Gastroesophageal sphincter (tissue), 4 donors: Measurements from ENCODE around the gene CDR2L. TPM values are rescaled to one million over a fixed set of nuclear protein-coding genes. Genes with fewer than 3 reads are reported as not detected.

ENCODE experiments used
- ATAC-seq: fragments of 150-250 bp; one replicate; pipeline ENCODE4 v1.9.1; 2016; ENCODE audit warnings: mild to moderate bottlenecking, moderate library complexity
- H3K27ac ChIP-seq, 4 donors: fragments of 200-600 bp; sonication (generic) in 3 of 4; 1 replicate in 3 of 4; 2 replicates in 1 of 4; pipeline ENCODE4 v1.5.1; 2016 to 2019
- H3K27me3 ChIP-seq: fragments of 200-600 bp; sonication (generic); one replicate; pipeline ENCODE4 v1.5.1; 2019
- H3K36me3 ChIP-seq, 2 donors: fragments of 200-600 bp; sonication (generic); one replicate each; pipeline ENCODE4 v1.5.1; 2019; ENCODE audit warnings: control low read depth in 1 of 2
- H3K4me1 ChIP-seq, 3 donors: fragments of 200-600 bp; sonication (generic); 1 replicate in 2 of 3; 2 replicates in 1 of 3; pipeline ENCODE4 v1.5.1; 2016 to 2019; ENCODE audit warnings: control low read depth in 2 of 3
- H3K4me3 ChIP-seq, 2 donors: fragments of 200-600 bp; sonication (generic); one replicate each; pipeline ENCODE4 v1.5.1; 2019; ENCODE audit warnings: mild to moderate bottlenecking in 1 of 2, moderate library complexity in 1 of 2
- H3K9me3 ChIP-seq, 3 donors: fragments of 200-600 bp; sonication (generic); one replicate each; pipeline ENCODE4 v1.5.1; 2017 to 2019; ENCODE audit warnings: control low read depth in 2 of 3
- EP300 ChIP-seq: sonication (generic); formaldehyde crosslinking; IDR thresholded peaks from one replicate; pipeline ENCODE4 v1.6.1; 2017; ENCODE audit warnings: antibody characterized with exemption, mild to moderate bottlenecking
- POLR2A ChIP-seq, 2 donors: fragments of 450-650 bp; IDR thresholded peaks; one replicate each; pipeline ENCODE4 v1.6.1; 2017; ENCODE audit warnings: antibody characterized with exemption in 2 of 2, mild to moderate bottlenecking in 2 of 2, moderate library complexity in 1 of 2
- POLR2AphosphoS5 ChIP-seq: sonication (generic); formaldehyde crosslinking; IDR thresholded peaks from one replicate; pipeline ENCODE4 v1.6.1; 2017; ENCODE audit warnings: antibody characterized with exemption
- WGBS, 2 donors: methylation state at CpG; one replicate each; pipeline ENCODE4 v1.1.5; 2018; ENCODE audit warnings: low coverage in 1 of 2; 5-methylcytosine and 5-hydroxymethylcytosine counted together
- total RNA-seq, 4 donors: library from RNA; depleted of rRNA; stranded (reverse); fragments of >200 nt; gene quantifications; one replicate each; pipeline ENCODE4 v1.1.0, GENCODE V29; 2016
- TF ChIP-seq, protein P1 (sequence below), 4 experiments: fragments of 200-600 bp in 2 of 4; fragments of 450-650 bp in 2 of 4; sonication (generic) in 1 of 4; IDR thresholded peaks; one replicate each; pipeline ENCODE4 v1.5.1; 2017 to 2019; ENCODE audit warnings: antibody characterized with exemption in 4 of 4, mild to moderate bottlenecking in 2 of 4, moderate library complexity in 2 of 4

Gene CDR2L
- total RNA-seq, 4 donors from 2014 or later: 11.8 to 35.3 (median 18.1) TPM

DNA sequence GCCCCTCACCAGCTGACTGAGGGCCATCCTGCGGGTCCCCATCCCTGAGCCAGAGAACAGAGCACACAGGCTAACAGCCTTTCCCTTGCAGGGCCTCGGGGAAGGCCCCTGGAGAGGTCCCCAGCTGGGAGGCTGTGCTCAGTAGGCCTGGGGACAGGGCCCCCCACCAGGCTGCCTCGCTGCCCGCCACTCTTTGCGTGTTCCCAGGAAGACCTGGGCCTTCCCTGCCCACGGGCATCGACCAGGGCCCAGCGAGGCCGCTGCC lies 15.7 kb upstream of the CDR2L start:
- peak; percentile 15 for ATAC-seq

DNA sequence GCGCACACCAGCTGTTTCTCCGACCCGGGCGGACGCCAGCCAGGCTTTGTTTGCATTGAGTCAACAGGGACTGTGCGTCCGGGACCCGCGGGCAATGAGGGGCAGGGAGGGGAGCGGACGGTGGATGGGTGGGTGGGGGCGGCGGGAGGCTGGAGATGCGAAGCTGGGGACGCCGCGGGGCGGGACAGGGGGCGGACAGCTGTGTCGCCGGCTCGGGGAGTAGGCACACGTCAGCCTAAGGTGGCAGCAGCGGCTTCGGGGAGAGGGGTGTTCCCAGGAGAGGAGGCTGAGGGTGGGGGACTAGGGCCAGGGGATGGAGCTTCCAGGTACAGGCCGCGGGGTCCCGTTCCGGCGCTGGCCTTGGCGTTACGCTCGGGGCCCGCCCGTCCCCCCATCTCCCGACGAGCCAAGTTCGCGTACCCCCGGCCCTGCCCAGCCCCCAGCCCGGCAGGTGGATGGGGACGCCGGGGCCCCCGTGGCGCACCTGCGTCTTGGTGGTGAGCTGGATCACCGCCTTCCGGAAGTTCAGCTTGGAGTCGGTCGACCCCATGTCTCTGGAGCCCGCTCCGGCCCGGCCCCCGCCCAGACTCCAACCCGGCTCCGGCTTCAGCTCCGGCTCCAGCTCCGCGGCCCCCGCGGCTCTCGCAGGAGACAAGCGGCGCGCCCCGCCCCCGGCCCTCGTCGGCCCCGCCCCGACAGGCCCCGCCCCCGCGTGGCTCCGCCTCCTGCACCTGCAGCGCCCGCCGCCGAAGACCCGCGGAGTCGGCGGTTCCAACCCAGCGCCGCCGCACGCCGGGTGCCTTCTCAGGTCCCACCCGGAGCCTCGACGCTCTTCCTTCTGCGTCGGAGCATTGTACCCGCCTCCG lies 15.1 kb upstream of the CDR2L start, which contains the start of gene HID1:
Gene HID1 (minus strand): TSS at position 653 of the 866 bp plus-strand sequence. CDS start 103 bp downstream, at position 550.
- no peaks in the 10 kb centered on the region for H3K36me3 ChIP-seq
- ATAC-seq: peak; percentile 71
- peak within 1 kb of the TSS in 3 of 4 donors; percentile 22 to 75 (median 45) for H3K27ac ChIP-seq
- 0% methylated on average over 2 to 4 of the region's 95 CpGs for WGBS, 2 donors
- TF ChIP-seq, protein P1, sequence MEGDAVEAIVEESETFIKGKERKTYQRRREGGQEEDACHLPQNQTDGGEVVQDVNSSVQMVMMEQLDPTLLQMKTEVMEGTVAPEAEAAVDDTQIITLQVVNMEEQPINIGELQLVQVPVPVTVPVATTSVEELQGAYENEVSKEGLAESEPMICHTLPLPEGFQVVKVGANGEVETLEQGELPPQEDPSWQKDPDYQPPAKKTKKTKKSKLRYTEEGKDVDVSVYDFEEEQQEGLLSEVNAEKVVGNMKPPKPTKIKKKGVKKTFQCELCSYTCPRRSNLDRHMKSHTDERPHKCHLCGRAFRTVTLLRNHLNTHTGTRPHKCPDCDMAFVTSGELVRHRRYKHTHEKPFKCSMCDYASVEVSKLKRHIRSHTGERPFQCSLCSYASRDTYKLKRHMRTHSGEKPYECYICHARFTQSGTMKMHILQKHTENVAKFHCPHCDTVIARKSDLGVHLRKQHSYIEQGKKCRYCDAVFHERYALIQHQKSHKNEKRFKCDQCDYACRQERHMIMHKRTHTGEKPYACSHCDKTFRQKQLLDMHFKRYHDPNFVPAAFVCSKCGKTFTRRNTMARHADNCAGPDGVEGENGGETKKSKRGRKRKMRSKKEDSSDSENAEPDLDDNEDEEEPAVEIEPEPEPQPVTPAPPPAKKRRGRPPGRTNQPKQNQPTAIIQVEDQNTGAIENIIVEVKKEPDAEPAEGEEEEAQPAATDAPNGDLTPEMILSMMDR (IDR thresholded peaks at IDR 0.05): no peak
- TF ChIP-seq POLR2A (IDR thresholded peaks at IDR 0.05) (no peak), POLR2AphosphoS5 (no peak), EP300 (no peak)
- peaks cover 46% of the 10 kb centered on the region for H3K27me3 ChIP-seq
- H3K4me1 ChIP-seq: peaks cover 0 to 23% (median 14%) of the 10 kb centered on the region in 3 donors
- no peaks in the 10 kb centered on the region for H3K9me3 ChIP-seq
- H3K4me3 ChIP-seq: peak within 1 kb of the TSS; percentile 44 to 77

More for the DNA sequence above, 15.7 kb upstream of the CDR2L start:
- Histone ChIP-seq H3K36me3 (no peaks in the 10 kb centered on the region), H3K9me3 (no peaks in the 10 kb centered on the region), H3K4me3 (peak overlapping the region; percentile 44 to 77), H3K4me1 (peaks cover 0 to 23% (median 14%) of the 10 kb centered on the region in 3 donors), H3K27ac (peak overlapping the region in 3 of 4 donors; percentile 22 to 75 (median 45)), H3K27me3 (peaks cover 46% of the 10 kb centered on the region)
- TF ChIP-seq, protein P1 (IDR thresholded peaks at IDR 0.05): no peak
- no peak for TF ChIP-seq EP300
- TF ChIP-seq POLR2A (IDR thresholded peaks at IDR 0.05): no peak
- TF ChIP-seq POLR2AphosphoS5: no peak
- WGBS, 2 donors: no CpG with 5 or more reads among the region's 9 CpGs

DNA sequence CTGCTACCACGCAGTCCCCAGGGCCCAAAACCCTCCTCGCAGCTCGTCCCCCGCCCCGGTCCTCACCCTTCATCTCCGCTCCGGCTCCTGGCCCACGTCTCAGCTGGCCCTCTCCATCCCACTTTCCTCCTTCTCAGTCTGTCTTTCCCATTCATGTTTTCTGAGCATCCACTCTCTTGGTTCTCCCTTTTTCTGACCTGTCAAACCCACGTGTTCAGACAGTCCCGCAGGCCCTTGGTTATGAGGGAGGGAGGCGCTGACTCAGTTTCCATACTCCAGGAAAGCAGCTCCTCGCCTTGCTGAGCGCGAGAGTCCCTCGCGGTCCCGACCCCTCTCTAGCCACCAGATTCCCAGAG lies 14.5 kb upstream of the CDR2L start:
- peak overlapping the region in 1 of 4 donors; percentile 75 for H3K27ac ChIP-seq
- peaks cover 46% of the 10 kb centered on the region for H3K27me3 ChIP-seq
- H3K36me3 ChIP-seq: no peaks in the 10 kb centered on the region
- TF ChIP-seq EP300 (no peak), POLR2AphosphoS5 (no peak), POLR2A (IDR thresholded peaks at IDR 0.05) (no peak)
- TF ChIP-seq, protein P1 (IDR thresholded peaks at IDR 0.05): no peak
- peak overlapping the region; percentile 44 to 77 for H3K4me3 ChIP-seq
- ATAC-seq: peak; percentile 13
- WGBS, 2 donors: 3% methylated on average over 5 to 6 of the region's 17 CpGs
- H3K4me1 ChIP-seq: peaks cover 0 to 23% (median 14%) of the 10 kb centered on the region in 3 donors
- H3K9me3 ChIP-seq: no peaks in the 10 kb centered on the region

DNA sequence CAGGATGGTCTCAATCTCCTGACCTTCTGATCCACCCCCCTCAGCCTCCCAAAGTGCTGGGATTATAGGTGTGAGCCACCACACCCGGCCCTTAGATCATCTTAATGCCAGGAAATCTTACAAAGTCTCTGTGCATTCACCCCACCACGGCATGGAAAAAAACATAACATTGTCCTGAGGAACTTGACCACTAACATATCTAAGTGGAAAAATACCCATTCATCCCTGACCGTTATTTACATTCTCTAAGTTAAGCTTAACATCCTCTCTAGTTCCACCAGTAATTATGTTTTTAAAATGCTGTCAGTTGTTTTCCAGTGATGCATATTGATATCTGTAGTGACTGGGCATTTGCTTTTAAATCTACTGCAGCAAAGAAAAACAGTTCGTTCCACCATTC lies 11.5 kb upstream of the CDR2L start:
- Histone ChIP-seq H3K4me1 (peaks cover 0 to 23% (median 14%) of the 10 kb centered on the region in 3 donors), H3K4me3 (no peak overlapping the region), H3K27ac (no peak overlapping the region), H3K36me3 (no peaks in the 10 kb centered on the region), H3K9me3 (no peaks in the 10 kb centered on the region), H3K27me3 (peaks cover 38% of the 10 kb centered on the region)
- no peak for ATAC-seq
- 64 to 83% methylated on average over 4 of the region's 4 CpGs for WGBS, 2 donors
- TF ChIP-seq, protein P1 (IDR thresholded peaks at IDR 0.05): no peak
- no peak for TF ChIP-seq EP300

DNA sequence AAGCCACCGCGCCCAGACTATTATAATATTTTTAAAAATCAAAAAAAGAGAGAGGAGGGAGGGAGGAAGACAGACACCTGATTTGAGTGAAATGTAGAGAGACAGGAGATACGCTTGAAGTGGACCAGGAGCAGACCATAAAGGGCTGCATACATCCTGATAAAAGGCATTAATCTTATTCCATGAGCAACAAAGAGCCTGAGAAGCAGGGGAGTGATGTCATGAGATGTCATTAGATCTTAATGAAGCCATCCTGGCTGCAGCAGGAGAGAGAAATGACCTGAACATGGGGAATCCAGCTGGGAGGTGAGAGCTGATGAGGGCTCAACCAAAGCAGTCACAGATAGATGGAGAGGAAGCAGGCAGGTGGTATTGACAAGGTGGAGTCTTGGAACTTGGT lies 9.6 kb upstream of the CDR2L start:
- ATAC-seq: no peak
- H3K36me3 ChIP-seq: no peaks in the 10 kb centered on the region
- no peak overlapping the region for H3K27ac ChIP-seq
- no peaks in the 10 kb centered on the region for H3K9me3 ChIP-seq
- H3K4me1 ChIP-seq: peaks cover 0 to 19% (median 9%) of the 10 kb centered on the region in 3 donors
- 60 to 79% methylated on average over 1 to 3 of the region's 3 CpGs for WGBS, 2 donors
- TF ChIP-seq POLR2A (IDR thresholded peaks at IDR 0.05) (no peak), POLR2AphosphoS5 (no peak), EP300 (no peak)
- TF ChIP-seq, protein P1 (IDR thresholded peaks at IDR 0.05): no peak
- peaks cover 20% of the 10 kb centered on the region for H3K27me3 ChIP-seq
- no peak overlapping the region for H3K4me3 ChIP-seq
